Uterus (tissue), 4 donors: ENCODE measurements around the gene ADSS1. TPM values are rescaled to one million over a fixed set of nuclear protein-coding genes. Genes with fewer than 3 reads are reported as not detected.

ENCODE experiments used
- DNase-seq, 2 donors: peaks; one replicate each; pipeline ENCODE4 v3.0.0-alpha.2; 2019 to 2020
- H3K27ac ChIP-seq, 2 donors: fragments of 200-600 bp; sonication (generic); 1 replicate in 1 of 2; 2 replicates in 1 of 2; pipeline ENCODE4 v1.5.1; 2016 to 2018
- H3K27me3 ChIP-seq, 2 donors: fragments of 200-600 bp; sonication (generic); one replicate each; pipeline ENCODE4 v1.5.1; 2018 to 2019; ENCODE audit warnings: control low read depth in 1 of 2
- H3K36me3 ChIP-seq, 2 donors: fragments of 200-600 bp; sonication (generic); one replicate each; pipeline ENCODE4 v1.5.1; 2019; ENCODE audit warnings: control low read depth in 1 of 2
- H3K4me1 ChIP-seq, 2 donors: fragments of 200-600 bp; sonication (generic); one replicate each; pipeline ENCODE4 v1.5.1; 2018 to 2019; ENCODE audit warnings: control low read depth in 1 of 2
- H3K4me3 ChIP-seq, 2 donors: fragments of 200-600 bp; sonication (generic); 1 replicate in 1 of 2; 2 replicates in 1 of 2; pipeline ENCODE4 v1.5.1; 2018 to 2019; ENCODE audit warnings: mild to moderate bottlenecking in 1 of 2
- H3K9me3 ChIP-seq, 2 donors: fragments of 200-600 bp; sonication (generic); one replicate each; pipeline ENCODE4 v1.5.1; 2019; ENCODE audit warnings: control low read depth in 1 of 2
- CTCF ChIP-seq, 4 experiments: fragments of 200-600 bp in 2 of 4; fragments of 450-650 bp in 2 of 4; sonication (generic) in 2 of 4; IDR thresholded peaks; one replicate each; pipeline ENCODE4 v1.5.1; 2016 to 2019; ENCODE audit warnings: antibody characterized with exemption in 4 of 4, mild to moderate bottlenecking in 2 of 4, moderate library complexity in 1 of 4
- POLR2A ChIP-seq, 2 donors: fragments of 450-650 bp; IDR thresholded peaks; one replicate each; pipeline ENCODE4 v1.6.1; 2016; ENCODE audit warnings: antibody characterized with exemption in 2 of 2, mild to moderate bottlenecking in 1 of 2, moderate library complexity in 1 of 2
- intact Hi-C: fragments of 100-400 bp; cut with DNase I; formaldehyde crosslinking; loops from one replicate; pipeline ENCODE4 v1.15.1; 2023; ENCODE audit warnings: low total_unique reads
- total RNA-seq, 4 donors: library from RNA; depleted of rRNA in 3 of 4; stranded (reverse); fragments of >200 nt in 3 of 4; gene quantifications; one replicate each; pipeline versions ENCODE4 v1.1.0 to v1.2.4, GENCODE V29; 2014 to 2023
- donor health status: DM: yes; HTN: yes; CAD: no.

ADSS1 gene
- total RNA-seq, 4 donors from 2014 or later = 7.0 to 11.7 TPM; not detected in 2

DNA sequence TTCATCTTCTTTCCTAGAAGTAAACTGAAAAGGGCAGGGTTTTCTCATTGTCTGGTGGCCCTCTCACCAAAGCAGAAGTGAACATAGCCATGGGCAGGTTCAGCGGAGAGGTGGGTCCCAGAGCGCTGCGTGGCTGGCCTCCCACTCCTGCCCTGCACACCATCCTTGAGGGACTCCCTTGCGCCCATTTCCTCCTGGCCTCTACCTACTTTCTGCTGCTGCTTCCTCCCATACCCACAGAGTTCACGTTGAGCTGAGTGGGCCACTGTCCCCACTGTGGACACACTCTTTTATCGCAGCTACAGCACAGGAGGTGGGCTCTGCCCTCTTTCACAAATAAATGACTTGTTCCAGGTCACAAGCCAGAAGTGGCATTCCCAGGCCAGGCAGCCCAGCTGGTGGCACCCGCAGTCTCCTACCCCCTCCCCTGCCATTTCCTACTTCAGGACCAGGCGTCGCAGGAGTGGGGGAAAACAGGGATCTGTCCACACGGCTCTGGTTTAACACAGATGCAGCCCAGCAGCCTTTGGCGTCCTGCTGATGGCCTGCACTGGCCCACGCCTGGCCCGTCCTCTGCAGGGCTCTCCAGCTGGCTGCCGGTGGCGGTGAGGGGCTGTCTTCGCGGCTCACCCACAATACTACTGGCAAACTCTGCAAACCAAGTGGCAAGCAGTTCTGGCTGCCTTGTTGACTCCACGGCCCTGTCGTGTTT is 33.8 kb downstream of the ADSS1 start:
- DNase-seq = no peak
- no peaks in the 10 kb centered on the region for H3K36me3 ChIP-seq
- no peak for TF ChIP-seq POLR2A (IDR thresholded peaks at IDR 0.05)
- TF ChIP-seq CTCF (IDR thresholded peaks at IDR 0.05) = no peak
- intact Hi-C loops = no loop called here
- H3K9me3 ChIP-seq = no peaks in the 10 kb centered on the region
- peaks cover 0 to 9% of the 10 kb centered on the region in 2 donors for H3K4me1 ChIP-seq
- no peak overlapping the region for H3K27ac ChIP-seq
- no peaks in the 10 kb centered on the region for H3K27me3 ChIP-seq
- H3K4me3 ChIP-seq = no peak overlapping the region

DNA sequence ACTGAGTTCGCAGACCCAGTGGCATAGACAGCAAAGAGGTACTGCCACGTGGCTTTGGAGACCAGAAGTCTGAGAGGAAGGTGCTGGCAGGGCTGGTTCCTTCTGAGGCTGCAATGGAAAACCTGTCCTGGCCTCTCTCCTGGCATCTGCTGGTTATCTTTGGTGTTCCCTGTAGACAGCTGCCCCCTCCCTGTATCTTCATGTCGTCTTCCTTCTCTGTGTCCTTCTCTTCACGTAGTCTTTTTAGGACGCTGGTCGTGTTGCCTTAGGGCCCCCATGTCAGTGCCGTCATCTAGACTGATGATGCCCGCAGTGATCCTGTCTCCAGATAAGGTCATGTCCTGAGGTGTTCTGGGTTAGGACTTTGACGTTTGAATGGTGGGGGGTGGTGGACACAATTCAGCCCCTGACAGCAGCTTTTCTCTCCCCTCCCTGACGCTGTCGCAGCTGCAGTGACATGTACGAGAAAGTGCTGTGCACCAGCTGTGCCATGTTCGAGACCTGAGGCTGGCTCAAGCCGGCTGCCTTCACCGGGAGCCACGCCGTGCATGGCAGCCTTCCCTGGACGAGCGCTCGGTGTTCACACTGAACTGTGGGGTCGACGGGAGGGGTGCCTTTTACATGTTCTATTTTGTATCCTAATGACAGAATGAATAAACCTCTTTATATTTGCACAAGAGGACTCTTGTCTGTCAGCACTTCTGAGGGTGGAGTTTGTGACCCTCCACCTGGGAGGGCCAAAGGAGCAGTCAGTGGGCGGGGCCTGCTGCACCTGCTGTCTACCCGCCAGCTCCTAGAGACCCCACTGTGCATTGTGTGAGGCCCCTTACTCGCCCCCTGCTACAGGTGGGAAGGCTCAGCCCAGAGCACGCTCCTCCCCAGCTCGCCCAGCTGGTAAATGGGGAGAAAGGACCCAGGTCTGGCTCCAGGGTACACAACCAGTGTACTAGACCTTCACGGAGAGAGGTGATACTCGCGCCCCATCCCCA is 35.2 kb downstream of the ADSS1 start:
- H3K36me3 ChIP-seq = no peaks in the 10 kb centered on the region
- DNase-seq = no peak
- TF ChIP-seq POLR2A (IDR thresholded peaks at IDR 0.05) = no peak
- no peak for TF ChIP-seq CTCF (IDR thresholded peaks at IDR 0.05)

DNA sequence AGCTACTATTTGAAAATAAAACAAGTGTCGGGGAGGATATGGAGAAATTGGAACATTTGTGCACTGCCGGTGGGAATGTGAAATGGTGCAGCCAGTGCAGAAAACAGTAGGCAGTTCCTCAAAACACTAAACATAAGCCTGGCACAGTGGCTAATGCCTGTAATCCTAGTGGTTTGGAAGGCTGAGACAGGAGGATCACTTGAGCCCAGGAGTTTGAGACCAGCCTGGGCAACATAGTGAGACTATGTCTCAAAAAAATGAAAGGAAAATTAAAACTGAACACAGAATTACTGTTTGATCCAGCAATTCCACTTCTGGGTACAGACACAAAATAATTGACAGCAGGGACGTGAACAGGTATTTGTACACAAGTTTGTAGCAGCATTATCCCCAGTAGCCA is 41.5 kb downstream of the ADSS1 start:
- no peak overlapping the region for H3K27ac ChIP-seq
- TF ChIP-seq POLR2A (IDR thresholded peaks at IDR 0.05) (no peak), CTCF (IDR thresholded peaks at IDR 0.05) (no peak)
- H3K27me3 ChIP-seq = no peaks in the 10 kb centered on the region
- intact Hi-C loops = no loop called here
- no peak overlapping the region for H3K4me3 ChIP-seq
- no peak for DNase-seq
- H3K36me3 ChIP-seq = no peaks in the 10 kb centered on the region
- H3K9me3 ChIP-seq = no peaks in the 10 kb centered on the region
- peaks cover 0 to 7% of the 10 kb centered on the region in 2 donors for H3K4me1 ChIP-seq

More for the DNA sequence above, 35.2 kb downstream of the ADSS1 start:
- H3K4me1 ChIP-seq = peaks cover 0 to 4% of the 10 kb centered on the region in 2 donors
- intact Hi-C loops = no loop called here
- H3K27me3 ChIP-seq = no peaks in the 10 kb centered on the region
- H3K4me3 ChIP-seq = no peak overlapping the region
- H3K9me3 ChIP-seq = no peaks in the 10 kb centered on the region
- H3K27ac ChIP-seq = no peak overlapping the region

DNA sequence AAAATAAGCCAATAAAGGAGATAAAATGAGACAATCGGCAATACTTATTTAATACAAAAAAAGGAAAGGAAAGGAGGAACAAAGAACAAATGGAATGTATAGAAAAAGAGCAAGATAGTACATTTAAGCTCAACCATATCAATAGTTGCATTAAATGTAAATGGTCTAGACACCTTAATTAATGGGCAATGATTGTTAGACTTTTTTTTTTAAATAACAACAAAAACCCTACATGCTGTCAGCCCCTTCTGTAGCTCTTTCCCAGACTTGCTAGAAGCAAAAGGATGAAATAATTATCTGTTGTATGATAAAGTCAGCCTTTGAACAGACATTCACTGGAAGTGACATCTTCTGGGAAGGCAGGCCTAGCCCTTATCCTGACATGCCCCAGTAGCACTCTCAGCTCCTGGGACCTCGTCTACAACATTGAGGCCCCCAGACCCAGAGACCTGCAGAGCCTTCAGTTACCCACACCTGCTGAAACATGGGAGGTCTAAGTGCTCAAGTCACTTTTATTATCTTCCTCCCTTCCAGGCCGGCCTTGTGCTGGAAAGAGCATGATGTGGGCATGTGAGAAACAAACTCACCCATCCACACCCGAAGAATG is 42.3 kb downstream of the ADSS1 start:
- Histone ChIP-seq H3K4me1 (peaks cover 0 to 8% of the 10 kb centered on the region in 2 donors), H3K27ac (no peak overlapping the region), H3K27me3 (no peaks in the 10 kb centered on the region), H3K36me3 (no peaks in the 10 kb centered on the region), H3K9me3 (no peaks in the 10 kb centered on the region), H3K4me3 (no peak overlapping the region)
- intact Hi-C loops = no loop called here
- TF ChIP-seq CTCF (IDR thresholded peaks at IDR 0.05) = no peak
- no peak for TF ChIP-seq POLR2A (IDR thresholded peaks at IDR 0.05)
- no peak for DNase-seq
